WTC11 (cell line): ENCODE data around the gene RNF222. TPM values are rescaled to one million over a fixed set of nuclear protein-coding genes. Genes with fewer than 3 reads are reported as not detected.

Experiments
- ATAC-seq: fragments of 200-7000 bp; cut with Tn5 transposase; 2 replicates; pipeline ENCODE4 v1.10.0; 2021; ENCODE audit warnings: mild to moderate bottlenecking, moderate library complexity
- CTCF ChIA-PET: fragments of 300-600 bp; sonication (Branson Sonifier 250); formaldehyde crosslinking; loops from one replicate; lab custom pipeline; 2021; ENCODE audit warnings: antibody characterized with exemption; lab: Charles Lee
- POLR2A ChIA-PET: fragments of 350-600 bp; sonication (Branson Sonifier 250); formaldehyde crosslinking; loops from one replicate; lab custom pipeline; 2021; ENCODE audit warnings: antibody characterized with exemption; lab: Charles Lee
- DNase-seq: peaks from one replicate; pipeline ENCODE4 v3.0.0; 2021; ENCODE audit warnings: low spot score
- H3K27ac Mint-ChIP-seq: 2 replicates; pipeline ENCODE4 v1.8.0; 2021; ENCODE audit warnings: mixed read lengths
- H3K27me3 Mint-ChIP-seq: 2 replicates; pipeline ENCODE4 v1.8.0; 2021; ENCODE audit warnings: low read depth, mild to moderate bottlenecking, moderate library complexity, mixed read lengths
- H3K36me3 Mint-ChIP-seq: 2 replicates; pipeline ENCODE4 v1.8.0; 2021; ENCODE audit warnings: mixed read lengths
- H3K4me1 Mint-ChIP-seq: 2 replicates; pipeline ENCODE4 v1.8.0; 2022; ENCODE audit warnings: mixed read lengths
- H3K4me3 Mint-ChIP-seq: 2 replicates; pipeline ENCODE4 v1.8.0; 2021; ENCODE audit warnings: mild to moderate bottlenecking, moderate library complexity, mixed read lengths
- H3K9me3 Mint-ChIP-seq: 2 replicates; pipeline ENCODE4 v1.8.0; 2021; ENCODE audit warnings: mixed read lengths
- EMX1 ChIP-seq: fragments of 250-450 bp; sonication (Bioruptor Pico); IDR thresholded peaks from 2 replicates; pipeline ENCODE4 v1.8.0; 2021; ENCODE audit warnings: mild to moderate bottlenecking
- GRHL2 ChIP-seq: fragments of 250-450 bp; sonication (Bioruptor Pico); IDR thresholded peaks from 2 replicates; pipeline ENCODE4 v1.8.0; 2022; ENCODE audit warnings: mild to moderate bottlenecking, moderate library complexity; ENCODE audit not compliant: insufficient replicate concordance, severe bottlenecking
- GTF2I ChIP-seq: fragments of 250-450 bp; sonication (Bioruptor Pico); conservative IDR thresholded peaks from 2 replicates; pipeline ENCODE4 v1.4.0; 2021; ENCODE audit warnings: mild to moderate bottlenecking
- MXD4 ChIP-seq: fragments of 250-450 bp; sonication (Bioruptor Pico); IDR thresholded peaks from 2 replicates; pipeline ENCODE4 v1.8.0; 2021; ENCODE audit warnings: mild to moderate bottlenecking, moderate library complexity, borderline replicate concordance
- NFATC4 ChIP-seq: fragments of 250-450 bp; sonication (Bioruptor Pico); IDR thresholded peaks from 2 replicates; pipeline ENCODE4 v1.9.0; 2021; ENCODE audit warnings: mild to moderate bottlenecking
- NR3C1 ChIP-seq: sonication (generic); formaldehyde crosslinking; conservative IDR thresholded peaks from 2 replicates; pipeline ENCODE4 v1.8.1; 2023; ENCODE audit warnings: low read depth, mild to moderate bottlenecking, missing genetic modification reagents
- SMAD3 ChIP-seq: sonication (generic); formaldehyde crosslinking; IDR thresholded peaks from 2 replicates; pipeline ENCODE4 v1.8.0; 2022; ENCODE audit warnings: missing genetic modification reagents, mild to moderate bottlenecking, borderline replicate concordance
- TEAD1 ChIP-seq: sonication (generic); formaldehyde crosslinking; IDR thresholded peaks from 2 replicates; pipeline ENCODE4 v1.8.0; 2022; ENCODE audit warnings: mild to moderate bottlenecking, missing genetic modification reagents
- ZNF121 ChIP-seq: sonication (generic); formaldehyde crosslinking; IDR thresholded peaks from 2 replicates; pipeline ENCODE4 v1.8.0; 2023; ENCODE audit warnings: missing genetic modification reagents
- ZNF219 ChIP-seq: sonication (generic); formaldehyde crosslinking; IDR thresholded peaks from 2 replicates; pipeline ENCODE4 v1.8.0; 2023; ENCODE audit warnings: missing genetic modification reagents, mild to moderate bottlenecking, borderline replicate concordance
- total RNA-seq: library from RNA; stranded (reverse); gene quantifications from 3 replicates; pipeline ENCODE4 v1.2.3, GENCODE V29; 2021
- TF ChIP-seq, protein P1 (sequence below): sonication (generic); formaldehyde crosslinking; conservative IDR thresholded peaks from 2 replicates; pipeline ENCODE4 v1.8.1; 2023; ENCODE audit warnings: mild to moderate bottlenecking, low read depth, missing genetic modification reagents, moderate library complexity
- TF ChIP-seq, protein P2 (sequence below): sonication (generic); formaldehyde crosslinking; IDR thresholded peaks from 2 replicates; pipeline ENCODE4 v1.8.1; 2023; ENCODE audit warnings: mild to moderate bottlenecking, missing genetic modification reagents
- TF ChIP-seq, protein P3 (sequence below): sonication (generic); formaldehyde crosslinking; IDR thresholded peaks from 2 replicates; pipeline ENCODE4 v1.8.1; 2023; ENCODE audit warnings: mild to moderate bottlenecking, missing genetic modification reagents, moderate library complexity
- TF ChIP-seq, protein P4 (sequence below): fragments of 250-450 bp; sonication (Bioruptor Pico); IDR thresholded peaks from 2 replicates; pipeline ENCODE4 v2.1.2; 2022; ENCODE audit warnings: mild to moderate bottlenecking, moderate library complexity
- TF ChIP-seq, protein P5 (sequence below): fragments of 200-600 bp; IDR thresholded peaks from 2 replicates; pipeline ENCODE4 v1.8.0; 2022; ENCODE audit warnings: antibody characterized with exemption

RNF222 gene
- total RNA-seq, 1 experiment from 2014 or later = not detected

DNA sequence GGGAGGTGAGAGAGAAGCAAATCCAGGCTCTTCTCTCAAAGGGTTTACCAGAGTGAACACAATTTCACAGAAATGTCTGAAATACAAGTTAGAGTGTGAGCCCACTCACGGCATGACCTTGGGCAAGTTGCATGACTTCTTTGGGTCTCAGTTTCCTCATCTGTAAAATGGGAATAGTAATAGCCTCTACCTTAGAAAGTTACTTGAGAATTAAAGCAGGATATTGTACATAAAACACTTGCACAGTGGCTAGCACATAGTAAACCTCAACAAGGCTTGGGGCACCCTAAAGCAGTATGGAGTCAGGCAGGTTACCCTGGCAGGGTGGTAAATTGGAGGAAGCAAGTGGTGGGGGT lies 13.2 kb upstream of the RNF222 start (continued):
- TF ChIP-seq, protein P1, sequence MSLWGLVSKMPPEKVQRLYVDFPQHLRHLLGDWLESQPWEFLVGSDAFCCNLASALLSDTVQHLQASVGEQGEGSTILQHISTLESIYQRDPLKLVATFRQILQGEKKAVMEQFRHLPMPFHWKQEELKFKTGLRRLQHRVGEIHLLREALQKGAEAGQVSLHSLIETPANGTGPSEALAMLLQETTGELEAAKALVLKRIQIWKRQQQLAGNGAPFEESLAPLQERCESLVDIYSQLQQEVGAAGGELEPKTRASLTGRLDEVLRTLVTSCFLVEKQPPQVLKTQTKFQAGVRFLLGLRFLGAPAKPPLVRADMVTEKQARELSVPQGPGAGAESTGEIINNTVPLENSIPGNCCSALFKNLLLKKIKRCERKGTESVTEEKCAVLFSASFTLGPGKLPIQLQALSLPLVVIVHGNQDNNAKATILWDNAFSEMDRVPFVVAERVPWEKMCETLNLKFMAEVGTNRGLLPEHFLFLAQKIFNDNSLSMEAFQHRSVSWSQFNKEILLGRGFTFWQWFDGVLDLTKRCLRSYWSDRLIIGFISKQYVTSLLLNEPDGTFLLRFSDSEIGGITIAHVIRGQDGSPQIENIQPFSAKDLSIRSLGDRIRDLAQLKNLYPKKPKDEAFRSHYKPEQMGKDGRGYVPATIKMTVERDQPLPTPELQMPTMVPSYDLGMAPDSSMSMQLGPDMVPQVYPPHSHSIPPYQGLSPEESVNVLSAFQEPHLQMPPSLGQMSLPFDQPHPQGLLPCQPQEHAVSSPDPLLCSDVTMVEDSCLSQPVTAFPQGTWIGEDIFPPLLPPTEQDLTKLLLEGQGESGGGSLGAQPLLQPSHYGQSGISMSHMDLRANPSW (CRISPR knock-in tag) = no peak
- TF ChIP-seq, protein P2, sequence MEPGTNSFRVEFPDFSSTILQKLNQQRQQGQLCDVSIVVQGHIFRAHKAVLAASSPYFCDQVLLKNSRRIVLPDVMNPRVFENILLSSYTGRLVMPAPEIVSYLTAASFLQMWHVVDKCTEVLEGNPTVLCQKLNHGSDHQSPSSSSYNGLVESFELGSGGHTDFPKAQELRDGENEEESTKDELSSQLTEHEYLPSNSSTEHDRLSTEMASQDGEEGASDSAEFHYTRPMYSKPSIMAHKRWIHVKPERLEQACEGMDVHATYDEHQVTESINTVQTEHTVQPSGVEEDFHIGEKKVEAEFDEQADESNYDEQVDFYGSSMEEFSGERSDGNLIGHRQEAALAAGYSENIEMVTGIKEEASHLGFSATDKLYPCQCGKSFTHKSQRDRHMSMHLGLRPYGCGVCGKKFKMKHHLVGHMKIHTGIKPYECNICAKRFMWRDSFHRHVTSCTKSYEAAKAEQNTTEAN (CRISPR knock-in tag) = no peak
- no peak for TF ChIP-seq NFATC4 (CRISPR knock-in tag)
- TF ChIP-seq, protein P3, sequence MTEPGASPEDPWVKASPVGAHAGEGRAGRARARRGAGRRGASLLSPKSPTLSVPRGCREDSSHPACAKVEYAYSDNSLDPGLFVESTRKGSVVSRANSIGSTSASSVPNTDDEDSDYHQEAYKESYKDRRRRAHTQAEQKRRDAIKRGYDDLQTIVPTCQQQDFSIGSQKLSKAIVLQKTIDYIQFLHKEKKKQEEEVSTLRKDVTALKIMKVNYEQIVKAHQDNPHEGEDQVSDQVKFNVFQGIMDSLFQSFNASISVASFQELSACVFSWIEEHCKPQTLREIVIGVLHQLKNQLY = no peak
- no peak for TF ChIP-seq GTF2I (CRISPR knock-in tag)
- TF ChIP-seq NR3C1 = no peak

DNA sequence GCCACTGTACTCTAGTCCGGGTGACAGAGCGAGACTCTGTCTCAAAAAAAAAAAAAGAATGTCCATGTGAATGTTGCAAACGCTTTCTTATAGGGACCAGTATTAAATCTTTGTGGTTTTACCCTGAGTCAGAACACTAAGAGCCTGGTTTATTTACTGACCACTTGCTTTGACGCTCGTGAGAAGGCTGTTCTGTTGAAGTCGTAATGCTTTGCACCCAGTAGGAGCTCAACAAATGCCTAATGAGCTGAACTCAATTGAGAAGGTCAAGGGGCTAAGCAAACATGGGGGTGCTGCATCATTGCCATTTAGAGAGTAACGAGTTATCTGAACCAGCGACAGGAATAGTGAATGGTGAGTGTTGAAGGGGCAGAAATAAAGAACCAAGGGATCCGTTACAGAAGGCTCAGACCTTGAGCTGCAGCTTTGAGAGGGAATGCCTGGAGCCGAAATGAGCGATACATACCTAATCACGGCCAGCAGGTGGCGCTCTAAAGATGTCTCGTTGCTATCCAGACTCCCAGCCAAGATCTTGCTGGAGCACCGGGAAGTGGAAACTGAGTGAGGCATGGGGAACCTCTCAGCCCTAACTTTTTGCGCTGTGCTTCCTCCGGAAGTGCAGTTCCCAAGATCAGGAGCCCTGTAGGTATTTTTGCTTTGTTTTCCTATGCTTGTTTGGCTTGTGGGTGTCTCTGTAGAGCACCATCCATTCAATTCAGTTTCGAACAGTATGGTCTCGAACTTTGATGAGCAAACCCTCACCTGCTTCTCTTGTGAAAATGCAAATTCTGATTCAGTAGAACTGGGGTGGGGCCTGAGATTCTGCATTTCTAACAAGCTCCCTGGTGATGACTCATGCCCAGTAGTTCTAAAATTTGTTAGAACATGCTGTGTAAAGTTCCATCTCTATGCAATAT lies 12.6 kb upstream of the RNF222 start:
- H3K4me1 Mint-ChIP-seq = peaks cover 14% of the 10 kb centered on the region
- peaks cover 2% of the 10 kb centered on the region; the same call in 1 of the 2 replicates for H3K27me3 Mint-ChIP-seq
- no peaks in the 10 kb centered on the region for H3K9me3 Mint-ChIP-seq
- ATAC-seq (peak; percentile 88), DNase-seq (peak; percentile 92)
- no peak overlapping the region for H3K27ac Mint-ChIP-seq
- H3K36me3 Mint-ChIP-seq = no peaks in the 10 kb centered on the region
- ChIA-PET POLR2A (interaction anchor here (0.5 kb wide), 1 partner anchor 75 kb away, joined by 5 read pairs; no protein-coding TSS in a partner anchor), CTCF (interaction anchor here (0.6 to 3.5 kb wide), 50 partner anchors 8 to 484 kb away, joined by 3 to 27 read pairs (median 4); partner anchors contain the start of genes CTC1, MFSD6L, NDEL1 and PFAS)
- TF ChIP-seq ZNF121 (no peak), EMX1 (CRISPR knock-in tag) (0 out of 2 replicates have a peak, but pooled peaks have one; percentile 24), TEAD1 (CRISPR knock-in tag) (no peak), ZNF219 (CRISPR knock-in tag) (no peak), GRHL2 (CRISPR knock-in tag) (no peak), MXD4 (CRISPR knock-in tag) (no peak), SMAD3 (CRISPR knock-in tag) (no peak)
- TF ChIP-seq, protein P4, sequence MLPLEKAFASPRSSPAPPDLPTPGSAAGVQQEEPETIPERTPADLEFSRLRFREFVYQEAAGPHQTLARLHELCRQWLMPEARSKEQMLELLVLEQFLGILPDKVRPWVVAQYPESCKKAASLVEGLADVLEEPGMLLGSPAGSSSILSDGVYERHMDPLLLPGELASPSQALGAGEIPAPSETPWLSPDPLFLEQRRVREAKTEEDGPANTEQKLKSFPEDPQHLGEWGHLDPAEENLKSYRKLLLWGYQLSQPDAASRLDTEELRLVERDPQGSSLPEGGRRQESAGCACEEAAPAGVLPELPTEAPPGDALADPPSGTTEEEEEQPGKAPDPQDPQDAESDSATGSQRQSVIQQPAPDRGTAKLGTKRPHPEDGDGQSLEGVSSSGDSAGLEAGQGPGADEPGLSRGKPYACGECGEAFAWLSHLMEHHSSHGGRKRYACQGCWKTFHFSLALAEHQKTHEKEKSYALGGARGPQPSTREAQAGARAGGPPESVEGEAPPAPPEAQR (CRISPR knock-in tag) = no peak
- TF ChIP-seq, protein P5, sequence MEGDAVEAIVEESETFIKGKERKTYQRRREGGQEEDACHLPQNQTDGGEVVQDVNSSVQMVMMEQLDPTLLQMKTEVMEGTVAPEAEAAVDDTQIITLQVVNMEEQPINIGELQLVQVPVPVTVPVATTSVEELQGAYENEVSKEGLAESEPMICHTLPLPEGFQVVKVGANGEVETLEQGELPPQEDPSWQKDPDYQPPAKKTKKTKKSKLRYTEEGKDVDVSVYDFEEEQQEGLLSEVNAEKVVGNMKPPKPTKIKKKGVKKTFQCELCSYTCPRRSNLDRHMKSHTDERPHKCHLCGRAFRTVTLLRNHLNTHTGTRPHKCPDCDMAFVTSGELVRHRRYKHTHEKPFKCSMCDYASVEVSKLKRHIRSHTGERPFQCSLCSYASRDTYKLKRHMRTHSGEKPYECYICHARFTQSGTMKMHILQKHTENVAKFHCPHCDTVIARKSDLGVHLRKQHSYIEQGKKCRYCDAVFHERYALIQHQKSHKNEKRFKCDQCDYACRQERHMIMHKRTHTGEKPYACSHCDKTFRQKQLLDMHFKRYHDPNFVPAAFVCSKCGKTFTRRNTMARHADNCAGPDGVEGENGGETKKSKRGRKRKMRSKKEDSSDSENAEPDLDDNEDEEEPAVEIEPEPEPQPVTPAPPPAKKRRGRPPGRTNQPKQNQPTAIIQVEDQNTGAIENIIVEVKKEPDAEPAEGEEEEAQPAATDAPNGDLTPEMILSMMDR = peak; percentile 90
- no peak overlapping the region for H3K4me3 Mint-ChIP-seq
